Hematopoietic multipotent progenitor cell treated with erythropoietin and hydrocortisone succinate and interleukin-3 and kit ligand, for 6 days (in vitro differentiated cells): ENCODE data around the gene RCAN1.
A peak's percentile ranks its signal among the peaks of the same experiment; 100 is the strongest.
"Not testable (repeated sequence)": the region's sequence is repeated elsewhere in the genome, so short reads cannot be mapped to it uniquely, and the experiment has no call there.

Experiments
- DNase-seq: peaks from one replicate; pipeline ENCODE4 v3.0.0-alpha.2; 2015

RCAN1 gene

GRCh38 chr21:34568801-34569200 lies 46.1 kb downstream of the RCAN1 start:
- DNase-seq = not testable (repeated sequence)

GRCh38 chr21:34567604-34568155 lies 47.2 kb downstream of the RCAN1 start:
- DNase-seq = no peak

GRCh38 chr21:34565238-34565637 lies 49.7 kb downstream of the RCAN1 start:
- no peak for DNase-seq

GRCh38 chr21:34563370-34563769 lies 51.5 kb downstream of the RCAN1 start:
- not testable (repeated sequence) for DNase-seq

- DNase-seq = no peak
These were observed 53.1 kb downstream of the RCAN1 start for GRCh38 chr21:34561806-34562205.

GRCh38 chr21:34560609-34561008 lies 54.3 kb downstream of the RCAN1 start:
- DNase-seq = no peak

- no peak for DNase-seq
These were observed 54.9 kb downstream of the RCAN1 start for GRCh38 chr21:34560021-34560420.

GRCh38 chr21:34559089-34559631 lies 55.8 kb downstream of the RCAN1 start:
- DNase-seq = no peak

- DNase-seq = no peak
These were observed 56.7 kb downstream of the RCAN1 start for GRCh38 chr21:34558166-34558565.

- DNase-seq = no peak
These were observed 57.7 kb downstream of the RCAN1 start for GRCh38 chr21:34557261-34557660.

- not testable (repeated sequence) for DNase-seq
These were observed 60.2 kb downstream of the RCAN1 start for GRCh38 chr21:34554670-34555069.

GRCh38 chr21:34554227-34554626 lies 60.7 kb downstream of the RCAN1 start:
- DNase-seq = no peak

- no peak for DNase-seq
These were observed 61.6 kb downstream of the RCAN1 start for GRCh38 chr21:34553151-34553952.

GRCh38 chr21:34552360-34553098 lies 62.4 kb downstream of the RCAN1 start:
- no peak for DNase-seq

GRCh38 chr21:34550182-34550799 lies 64.6 kb downstream of the RCAN1 start:
- DNase-seq = no peak

GRCh38 chr21:34548781-34549376 lies 66.0 kb downstream of the RCAN1 start:
- no peak for DNase-seq

GRCh38 chr21:34546542-34546941 lies 68.4 kb downstream of the RCAN1 start:
- DNase-seq = no peak

- DNase-seq = peak; percentile 72
These were observed 69.6 kb downstream of the RCAN1 start for GRCh38 chr21:34545079-34545884.

- peak; percentile 94 for DNase-seq
These were observed 70.8 kb downstream of the RCAN1 start for GRCh38 chr21:34544032-34544496.

- no peak for DNase-seq
These were observed 71.9 kb downstream of the RCAN1 start for GRCh38 chr21:34543017-34543416.

- DNase-seq = no peak
These were observed 74.7 kb downstream of the RCAN1 start for GRCh38 chr21:34540206-34540605.

- no peak for DNase-seq
These were observed 77.1 kb downstream of the RCAN1 start for GRCh38 chr21:34537838-34538237.
